ENCODE results near the gene S100G.

S100G gene

DNA sequence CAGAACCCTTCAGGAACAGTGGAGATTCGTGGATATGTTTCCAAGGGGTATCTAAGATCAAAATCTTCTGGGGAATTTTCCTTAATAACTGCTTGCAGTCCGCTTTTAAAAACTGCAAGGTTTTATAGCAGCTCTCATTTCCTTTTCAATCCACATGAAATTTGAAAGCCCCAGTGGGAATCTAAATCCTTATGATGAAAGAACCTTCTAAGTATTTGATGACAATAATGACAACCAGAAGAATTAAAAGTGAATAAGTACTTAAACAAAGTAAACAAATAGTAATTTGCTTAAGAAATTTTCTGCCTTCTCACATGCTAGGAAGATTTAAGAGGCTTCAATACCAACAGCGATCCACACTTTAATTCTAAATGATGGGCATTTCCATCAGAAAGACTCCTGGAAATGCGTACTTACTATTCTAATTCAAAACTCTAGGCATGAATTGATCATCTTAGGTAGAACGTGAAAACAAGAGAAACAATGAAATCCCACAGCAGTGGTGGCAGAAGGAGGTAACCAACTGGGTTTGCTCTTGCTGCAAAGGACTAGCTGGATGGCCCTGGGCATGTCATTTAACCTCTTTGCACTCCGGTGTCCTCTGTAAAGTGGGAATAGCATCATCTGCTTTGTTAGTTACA, 37.6 kb upstream of the S100G start:
- H3K9ac ChIP-seq (ENCODE audit: low read length) = no peak overlapping the region
- no peak for TF ChIP-seq EZH2 (optimal IDR thresholded peaks at IDR 0.05; ENCODE audit: low read depth, low read length)
- TF ChIP-seq, protein P1, sequence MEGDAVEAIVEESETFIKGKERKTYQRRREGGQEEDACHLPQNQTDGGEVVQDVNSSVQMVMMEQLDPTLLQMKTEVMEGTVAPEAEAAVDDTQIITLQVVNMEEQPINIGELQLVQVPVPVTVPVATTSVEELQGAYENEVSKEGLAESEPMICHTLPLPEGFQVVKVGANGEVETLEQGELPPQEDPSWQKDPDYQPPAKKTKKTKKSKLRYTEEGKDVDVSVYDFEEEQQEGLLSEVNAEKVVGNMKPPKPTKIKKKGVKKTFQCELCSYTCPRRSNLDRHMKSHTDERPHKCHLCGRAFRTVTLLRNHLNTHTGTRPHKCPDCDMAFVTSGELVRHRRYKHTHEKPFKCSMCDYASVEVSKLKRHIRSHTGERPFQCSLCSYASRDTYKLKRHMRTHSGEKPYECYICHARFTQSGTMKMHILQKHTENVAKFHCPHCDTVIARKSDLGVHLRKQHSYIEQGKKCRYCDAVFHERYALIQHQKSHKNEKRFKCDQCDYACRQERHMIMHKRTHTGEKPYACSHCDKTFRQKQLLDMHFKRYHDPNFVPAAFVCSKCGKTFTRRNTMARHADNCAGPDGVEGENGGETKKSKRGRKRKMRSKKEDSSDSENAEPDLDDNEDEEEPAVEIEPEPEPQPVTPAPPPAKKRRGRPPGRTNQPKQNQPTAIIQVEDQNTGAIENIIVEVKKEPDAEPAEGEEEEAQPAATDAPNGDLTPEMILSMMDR (IDR thresholded peaks at IDR 0.05; ENCODE audit: low read length) = no peak
- H3K4me2 ChIP-seq (ENCODE audit: low read depth, low read length) = no peak overlapping the region
- no peaks in the 10 kb centered on the region for H3K27me3 ChIP-seq (replicated peaks; ENCODE audit: insufficient read depth, low read length)
- DNase-seq = no peak
- H3K4me3 ChIP-seq (ENCODE audit: low read length) = no peak overlapping the region
- no peak overlapping the region for H2AFZ ChIP-seq (ENCODE audit: low read length)
- no peak overlapping the region for H3K27ac ChIP-seq (ENCODE audit: low read length)
- H3K4me1 ChIP-seq (ENCODE audit: low read length) = no peaks in the 10 kb centered on the region
- no peaks in the 10 kb centered on the region for H3K9me3 ChIP-seq (replicated peaks; ENCODE audit: insufficient read depth, low read length)
- H3K36me3 ChIP-seq (replicated peaks; ENCODE audit: insufficient read depth, low read length) = no peaks in the 10 kb centered on the region
- no peaks in the 10 kb centered on the region for H3K79me2 ChIP-seq (ENCODE audit: low read length)
- no peaks in the 10 kb centered on the region for H3F3A ChIP-seq (ENCODE audit: insufficient read depth, low read length)
- no peaks in the 10 kb centered on the region for H4K20me1 ChIP-seq (ENCODE audit: insufficient read depth, low read length)
- no peaks in the 10 kb centered on the region for H3K9me2 ChIP-seq (replicated peaks; ENCODE audit: insufficient read depth, low read length)

DNA sequence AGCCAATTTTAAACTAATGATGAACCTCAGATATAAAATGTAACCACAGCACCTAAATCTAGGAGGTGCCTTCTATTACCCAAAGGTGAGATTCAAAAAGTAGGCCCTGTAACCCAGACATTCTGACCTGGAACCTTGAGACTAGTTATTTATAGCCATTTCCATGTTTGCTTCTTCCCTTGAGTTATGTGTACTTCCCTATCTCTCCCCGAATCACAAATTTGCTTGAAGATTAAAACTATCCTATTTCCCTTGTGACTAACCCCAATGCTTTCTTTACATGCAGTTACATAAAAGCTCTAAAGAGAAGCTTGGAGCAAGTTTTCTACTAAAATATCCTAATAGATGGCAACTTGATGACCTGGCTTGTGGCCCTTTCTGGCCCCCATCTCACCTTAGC, 32.6 kb upstream of the S100G start:
- no peaks in the 10 kb centered on the region for H3K4me1 ChIP-seq (ENCODE audit: low read length)
- H3K9me3 ChIP-seq (replicated peaks; ENCODE audit: insufficient read depth, low read length) = no peaks in the 10 kb centered on the region

DNA sequence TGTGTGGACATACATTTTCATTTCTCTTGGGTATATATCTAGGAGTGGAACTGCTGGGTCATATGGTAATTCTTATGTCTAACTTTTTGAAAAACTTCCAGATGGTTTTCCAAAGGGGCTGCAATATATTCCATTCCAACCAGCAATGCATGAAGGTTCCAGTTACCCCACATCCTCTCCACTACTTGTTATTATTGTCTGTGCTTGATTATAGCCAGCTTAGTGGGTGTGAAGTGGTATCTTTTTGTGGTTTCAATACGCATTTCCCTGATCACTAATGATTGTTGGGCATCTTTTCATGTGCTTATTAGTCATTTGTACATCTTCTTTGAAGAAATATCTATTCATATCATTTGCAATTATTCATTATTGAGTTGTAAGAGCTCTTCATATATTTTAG, 31.5 kb upstream of the S100G start:
- Histone ChIP-seq H3K9me2 (replicated peaks; ENCODE audit: insufficient read depth, low read length) (no peaks in the 10 kb centered on the region), H3K36me3 (replicated peaks; ENCODE audit: insufficient read depth, low read length) (no peaks in the 10 kb centered on the region), H3K9ac (ENCODE audit: low read length) (no peak overlapping the region), H3K4me2 (ENCODE audit: low read depth, low read length) (no peak overlapping the region), H4K20me1 (ENCODE audit: insufficient read depth, low read length) (no peaks in the 10 kb centered on the region), H3K27ac (ENCODE audit: low read length) (no peak overlapping the region), H2AFZ (ENCODE audit: low read length) (no peak overlapping the region), H3K27me3 (replicated peaks; ENCODE audit: insufficient read depth, low read length) (no peaks in the 10 kb centered on the region), H3F3A (ENCODE audit: insufficient read depth, low read length) (no peaks in the 10 kb centered on the region), H3K79me2 (ENCODE audit: low read length) (no peaks in the 10 kb centered on the region), H3K4me3 (ENCODE audit: low read length) (no peak overlapping the region), H3K9me3 (replicated peaks; ENCODE audit: insufficient read depth, low read length) (no peaks in the 10 kb centered on the region), H3K4me1 (ENCODE audit: low read length) (no peaks in the 10 kb centered on the region)
- DNase-seq = no peak
- TF ChIP-seq, protein P1 (IDR thresholded peaks at IDR 0.05; ENCODE audit: low read length) = no peak
- no peak for TF ChIP-seq EZH2 (optimal IDR thresholded peaks at IDR 0.05; ENCODE audit: low read depth, low read length)
- no peak for TF ChIP-seq EZH2phosphoT487 (IDR thresholded peaks at IDR 0.05; ENCODE audit: low read length)

More for the DNA sequence above, 32.6 kb upstream of the S100G start:
- Histone ChIP-seq H4K20me1 (ENCODE audit: insufficient read depth, low read length) (no peaks in the 10 kb centered on the region), H2AFZ (ENCODE audit: low read length) (no peak overlapping the region), H3K4me3 (ENCODE audit: low read length) (no peak overlapping the region), H3K27me3 (replicated peaks; ENCODE audit: insufficient read depth, low read length) (no peaks in the 10 kb centered on the region), H3K9ac (ENCODE audit: low read length) (no peak overlapping the region), H3K4me2 (ENCODE audit: low read depth, low read length) (no peak overlapping the region), H3F3A (ENCODE audit: insufficient read depth, low read length) (no peaks in the 10 kb centered on the region), H3K36me3 (replicated peaks; ENCODE audit: insufficient read depth, low read length) (no peaks in the 10 kb centered on the region), H3K79me2 (ENCODE audit: low read length) (no peaks in the 10 kb centered on the region), H3K27ac (ENCODE audit: low read length) (no peak overlapping the region), H3K9me2 (replicated peaks; ENCODE audit: insufficient read depth, low read length) (no peaks in the 10 kb centered on the region)
- TF ChIP-seq, protein P1 (IDR thresholded peaks at IDR 0.05; ENCODE audit: low read length) = no peak
- TF ChIP-seq EZH2 (optimal IDR thresholded peaks at IDR 0.05; ENCODE audit: low read depth, low read length) = no peak
- no peak for TF ChIP-seq EZH2phosphoT487 (IDR thresholded peaks at IDR 0.05; ENCODE audit: low read length)
- DNase-seq = no peak

Data from MM.1S (cell line).